Smooth muscle cell of the brain vasculature (primary cell): ENCODE measurements around the gene IGFBPL1.

Experiments
- DNase-seq: peaks from one replicate; pipeline ENCODE4 v3.0.0-alpha.2; 2012; ENCODE audit warnings: low read depth, low spot score

Gene IGFBPL1

DNA sequence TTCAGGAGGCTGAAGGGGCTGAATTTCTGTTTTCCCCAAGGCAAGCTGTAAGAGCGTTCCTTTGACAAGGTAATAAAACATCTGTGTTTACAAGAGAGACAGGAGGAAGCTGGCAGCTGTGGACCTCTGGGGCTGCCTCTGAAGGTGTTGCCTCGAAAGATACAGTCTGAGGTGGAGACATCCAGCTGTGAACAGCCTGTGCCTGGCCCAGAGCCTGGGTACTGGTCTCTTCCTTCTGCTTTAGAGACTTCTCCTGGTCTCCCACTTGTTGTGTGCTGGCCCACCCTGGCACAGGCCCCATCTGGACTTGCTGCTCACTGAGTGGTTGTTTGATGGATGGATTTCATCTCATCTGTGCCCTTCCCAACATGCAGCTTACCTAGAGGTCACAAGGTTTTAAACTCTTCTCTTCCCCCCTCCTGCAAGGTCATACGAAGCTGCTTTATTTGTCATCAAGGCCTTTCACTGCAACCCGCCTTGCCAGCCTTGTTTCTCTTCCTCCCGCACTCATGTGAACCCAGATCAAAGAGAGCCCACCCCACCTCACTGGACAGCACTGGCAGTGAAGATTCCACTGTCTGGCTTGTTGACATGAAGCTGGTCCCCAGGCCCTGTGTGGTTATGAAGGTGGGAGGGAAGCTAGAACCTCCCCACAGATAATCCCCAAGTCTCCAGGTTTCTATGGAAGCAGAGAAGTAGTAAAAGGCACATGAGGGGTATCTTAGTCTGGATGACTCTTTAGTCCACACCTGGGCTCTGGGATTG lies 66.7 kb downstream of the IGFBPL1 start:
- DNase-seq: no peak

- DNase-seq: no peak
Observed at GRCh38 chr9:38356851-38357250, 67.4 kb downstream of the IGFBPL1 start.
